A172 (cell line): ENCODE measurements around the gene EMC8. TPM values are rescaled to one million over a fixed set of nuclear protein-coding genes. Genes with fewer than 3 reads are reported as not detected.
A peak's percentile ranks its signal among the peaks of the same experiment; 100 is the strongest.
"Not testable (repeated sequence)": the region's sequence is repeated elsewhere in the genome, so short reads cannot be mapped to it uniquely, and the experiment has no call there.

Experiments
- DNase-seq: peaks from one replicate; pipeline ENCODE4 v3.0.0-alpha.2; 2015; ENCODE audit warnings: low spot score
- total RNA-seq: library from RNA; depleted of rRNA; stranded (reverse); fragments of >200 nt; shearing (Covaris generic); gene quantifications from 2 replicates; pipeline ENCODE4 v1.2.3, GENCODE V29; 2014

Gene EMC8
- total RNA-seq, 1 experiment from 2014 or later = 65.9 TPM

GRCh38 chr16:85835227-85835751 lies 35.9 kb upstream of the EMC8 start:
- DNase-seq = no peak

- no peak for DNase-seq
Observed at GRCh38 chr16:85834741-85835140, 35.4 kb upstream of the EMC8 start.

GRCh38 chr16:85833219-85833920 lies 34.0 kb upstream of the EMC8 start:
- no peak for DNase-seq

- DNase-seq = no peak
Observed at GRCh38 chr16:85832570-85833218, 33.4 kb upstream of the EMC8 start.

- no peak for DNase-seq
Observed at GRCh38 chr16:85830821-85831220, 31.5 kb upstream of the EMC8 start.

GRCh38 chr16:85829751-85830445 lies 30.6 kb upstream of the EMC8 start:
- DNase-seq = no peak

- no peak for DNase-seq
Observed at GRCh38 chr16:85829171-85829719, 29.9 kb upstream of the EMC8 start.

- DNase-seq = no peak
Observed at GRCh38 chr16:85828166-85828565, 28.8 kb upstream of the EMC8 start.

GRCh38 chr16:85826686-85827247 lies 27.4 kb upstream of the EMC8 start:
- DNase-seq = no peak

- DNase-seq = no peak
Observed at GRCh38 chr16:85825326-85825725, 26.0 kb upstream of the EMC8 start.

GRCh38 chr16:85824161-85825135 lies 25.1 kb upstream of the EMC8 start:
- no peak for DNase-seq

GRCh38 chr16:85823328-85823920 lies 24.1 kb upstream of the EMC8 start:
- DNase-seq = no peak

GRCh38 chr16:85822145-85822544 lies 22.8 kb upstream of the EMC8 start:
- no peak for DNase-seq

GRCh38 chr16:85821390-85822135 lies 22.2 kb upstream of the EMC8 start:
- DNase-seq = peak; percentile 70

- DNase-seq = no peak
Observed at GRCh38 chr16:85820604-85821372, 21.4 kb upstream of the EMC8 start.

- DNase-seq = no peak
Observed at GRCh38 chr16:85819771-85820170, 20.4 kb upstream of the EMC8 start.

- DNase-seq = peak; percentile 84
Observed at GRCh38 chr16:85819245-85819644, 19.9 kb upstream of the EMC8 start.

GRCh38 chr16:85817195-85817594 lies 17.9 kb upstream of the EMC8 start:
- not testable (repeated sequence) for DNase-seq

- no peak for DNase-seq
Observed at GRCh38 chr16:85816159-85816558, 16.8 kb upstream of the EMC8 start.
